HepG2 (cell line): ENCODE measurements around the gene SLC8A2. TPM values are rescaled to one million over a fixed set of nuclear protein-coding genes. Genes with fewer than 3 reads are reported as not detected.
A peak's percentile ranks its signal among the peaks of the same experiment; 100 is the strongest.

ENCODE experiments used
- DZIP1 ChIP-seq: sonication (generic); formaldehyde crosslinking; IDR thresholded peaks from 2 replicates; pipeline ENCODE4 v1.5.0; 2020; ENCODE audit warnings: mild to moderate bottlenecking, missing genetic modification reagents
- HOMEZ ChIP-seq: IDR thresholded peaks from 2 replicates; pipeline ENCODE4 v1.6.1; 2016; ENCODE audit warnings: low read depth
- KDM5B ChIP-seq: sonication (generic); formaldehyde crosslinking; IDR thresholded peaks from 2 replicates; pipeline ENCODE4 v1.4.0; 2020; ENCODE audit warnings: missing genetic modification reagents, mild to moderate bottlenecking, borderline replicate concordance
- MYPOP ChIP-seq: sonication (generic); formaldehyde crosslinking; IDR thresholded peaks from 2 replicates; pipeline ENCODE4 v1.8.1; 2023; ENCODE audit warnings: mild to moderate bottlenecking, moderate library complexity, missing genetic modification reagents
- PATZ1 ChIP-seq: sonication (generic); formaldehyde crosslinking; IDR thresholded peaks from 2 replicates; pipeline ENCODE4 v1.4.0; 2020; ENCODE audit warnings: missing genetic modification reagents
- RBM39 ChIP-seq: fragments of 200-400 bp; formaldehyde crosslinking; IDR thresholded peaks from one replicate; pipeline ENCODE4 v1.6.1; 2018; ENCODE audit warnings: antibody characterized with exemption, mild to moderate bottlenecking, low read depth, low read length; ENCODE audit not compliant: poor library complexity, severe bottlenecking
- SMAD1 ChIP-seq: sonication (generic); formaldehyde crosslinking; IDR thresholded peaks from 2 replicates; pipeline ENCODE4 v1.4.0; 2020; ENCODE audit warnings: missing genetic modification reagents, low read depth, mild to moderate bottlenecking, borderline replicate concordance
- U2AF1 ChIP-seq: fragments of 200-400 bp; formaldehyde crosslinking; optimal IDR thresholded peaks from 2 replicates; pipeline ENCODE3; 2017; ENCODE audit warnings: mild to moderate bottlenecking, low read depth, low read length
- YEATS4 ChIP-seq: sonication (generic); formaldehyde crosslinking; IDR thresholded peaks from 2 replicates; pipeline ENCODE4 v1.4.0; 2020; ENCODE audit warnings: missing genetic modification reagents, borderline replicate concordance
- ZHX2 ChIP-seq, 2 experiments: sonication (generic) in 1 of 2; formaldehyde crosslinking in 1 of 2; IDR thresholded peaks; 2 replicates each; pipeline versions ENCODE4 v1.6.1 to v1.9.0; 2014 to 2022; ENCODE audit warnings: antibody characterized with exemption in 1 of 2, borderline replicate concordance in 1 of 2, inconsistent platforms in 1 of 2, low read depth in 1 of 2, missing genetic modification reagents in 1 of 2
- ZKSCAN1 ChIP-seq: fragments of 150-350 bp; IDR thresholded peaks from 2 replicates; pipeline ENCODE4 v1.6.1; 2014; ENCODE audit warnings: low read length
- ZNF580 ChIP-seq: IDR thresholded peaks from 2 replicates; pipeline ENCODE4 v1.6.1; 2016; ENCODE audit warnings: low read depth, borderline replicate concordance
- ZNF598 ChIP-seq: sonication (generic); formaldehyde crosslinking; IDR thresholded peaks from 2 replicates; pipeline ENCODE4 v1.5.1; 2020; ENCODE audit warnings: mild to moderate bottlenecking, missing genetic modification reagents, borderline replicate concordance
- polyA plus RNA-seq, 8 experiments: library from polyadenylated mRNA; depleted of rRNA in 3 of 8; stranded (reverse) in 7 of 8; unstranded in 1 of 8; fragments of >200 nt; fragmentation: Illumina TruSeq in 4 of 8; extraction: Trizol in 4 of 8; gene quantifications; 2 replicates each; pipeline versions ENCODE4 v1.2.1 to v1.2.3, GENCODE V29; 2011 to 2016; ENCODE audit warnings: low read depth in 4 of 8, missing spikeins in 1 of 8, mixed read lengths in 1 of 8; ENCODE audit not compliant: insufficient read depth in 1 of 8
- total RNA-seq, 5 experiments: library from RNA; depleted of rRNA; stranded (reverse); fragments of >200 nt; fragmentation: Illumina TruSeq; extraction: Trizol; gene quantifications; 2 replicates each; pipeline ENCODE4 v1.2.3, GENCODE V29; 2016; ENCODE audit warnings: low read depth in 1 of 5

SLC8A2 gene
- total and polyA plus RNA-seq, 2 of the 13 experiments (the other 11 are each of a cell fraction or from before 2014, with no cell fraction given) = 0.02 TPM; not detected in 1

- TF ChIP-seq PATZ1 (CRISPR knock-in tag) (no peak), KDM5B (CRISPR knock-in tag) (no peak; the same call in 1 of the 2 replicates), U2AF1 (no peak), RBM39 (no peak), HOMEZ (CRISPR knock-in tag) (no peak), ZNF580 (CRISPR knock-in tag) (no peak), DZIP1 (CRISPR knock-in tag) (no peak), ZKSCAN1 (no peak), YEATS4 (no peak), MYPOP (CRISPR knock-in tag) (no peak), ZNF598 (CRISPR knock-in tag) (no peak), ZHX2 (IDR thresholded peaks at IDR 0.05; ENCODE audit: low read depth) (no peak), ZHX2 (CRISPR knock-in tag; IDR thresholded peaks at IDR 0.05; ENCODE audit: borderline replicate concordance) (peak; percentile 89; the same call in 1 of the 2 replicates), SMAD1 (CRISPR knock-in tag) (no peak)
Observed at GRCh38 chr19:47406711-47407416, 64.8 kb downstream of the SLC8A2 start (continued).
